ENCODE data around the gene MTMR4. TPM values are rescaled to one million over a fixed set of nuclear protein-coding genes. Genes with fewer than 3 reads are reported as not detected.

Gene MTMR4
- total RNA-seq, 1 donor from 2014 or later = 30.2 TPM

- Mint-ChIP-seq H3K27me3 (ENCODE audit: low read depth) (peaks cover 19% of the 10 kb centered on the region), H3K4me1 (ENCODE audit: low read depth) (no peaks in the 10 kb centered on the region), H3K36me3 (ENCODE audit: low read depth) (peaks cover 1% of the 10 kb centered on the region), H3K4me3 (ENCODE audit: unreplicated experiment) (no peak overlapping the region), H3K9me3 (ENCODE audit: low read depth) (no peaks in the 10 kb centered on the region), H3K27ac (ENCODE audit: unreplicated experiment) (no peak overlapping the region)
- TF ChIP-seq CTCF (IDR thresholded peaks at IDR 0.05) = no peak
- no peak for DNase-seq (ENCODE audit: low spot score)
These were observed 45.5 kb downstream of the MTMR4 start for GRCh38 chr17:58468944-58469343.

DNA sequence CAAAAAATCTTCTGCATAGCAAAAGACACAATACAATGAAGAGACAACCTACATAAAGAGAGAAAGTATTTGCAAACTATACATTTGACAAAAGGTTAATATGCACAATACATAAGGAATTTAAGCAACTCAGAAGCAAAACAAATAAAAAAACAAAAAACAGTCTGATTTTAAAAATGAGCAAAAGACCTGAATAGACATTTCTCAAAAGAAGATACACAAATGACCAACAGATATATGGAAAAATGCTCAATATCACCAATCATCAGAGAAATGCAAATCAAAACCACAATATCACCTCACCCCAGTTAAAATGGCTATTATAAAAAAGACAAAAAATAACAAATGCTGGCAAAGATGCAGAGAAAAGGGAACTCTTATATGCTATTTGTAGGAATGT lies 58.9 kb downstream of the MTMR4 start:
- H3K4me1 Mint-ChIP-seq (ENCODE audit: low read depth) = no peaks in the 10 kb centered on the region
- H3K27ac Mint-ChIP-seq (ENCODE audit: unreplicated experiment) = no peak overlapping the region
- no peak for DNase-seq (ENCODE audit: low spot score)
- no peak for TF ChIP-seq CTCF (IDR thresholded peaks at IDR 0.05)
- H3K9me3 Mint-ChIP-seq (ENCODE audit: low read depth) = peaks cover 6% of the 10 kb centered on the region
- H3K36me3 Mint-ChIP-seq (ENCODE audit: low read depth) = peaks cover 4% of the 10 kb centered on the region
- no peaks in the 10 kb centered on the region for H3K27me3 Mint-ChIP-seq (ENCODE audit: low read depth)
- H3K4me3 Mint-ChIP-seq (ENCODE audit: unreplicated experiment) = no peak overlapping the region

GRCh38 chr17:58452738-58453137 lies 61.7 kb downstream of the MTMR4 start:
- no peak for TF ChIP-seq CTCF (IDR thresholded peaks at IDR 0.05)

GRCh38 chr17:58447039-58447975 lies 67.1 kb downstream of the MTMR4 start:
- H3K9me3 Mint-ChIP-seq (ENCODE audit: low read depth) = peaks cover 8% of the 10 kb centered on the region
- no peaks in the 10 kb centered on the region for H3K4me1 Mint-ChIP-seq (ENCODE audit: low read depth)
- H3K27me3 Mint-ChIP-seq (ENCODE audit: low read depth) = peaks cover 19% of the 10 kb centered on the region
- DNase-seq (ENCODE audit: low spot score) = no peak
- no peak overlapping the region for H3K4me3 Mint-ChIP-seq (ENCODE audit: unreplicated experiment)
- peak; percentile 83 for TF ChIP-seq CTCF (IDR thresholded peaks at IDR 0.05)
- no peak overlapping the region for H3K27ac Mint-ChIP-seq (ENCODE audit: unreplicated experiment)
- H3K36me3 Mint-ChIP-seq (ENCODE audit: low read depth) = no peaks in the 10 kb centered on the region

More at GRCh38 chr17:58452738-58453137, 61.7 kb downstream of the MTMR4 start:
- no peak overlapping the region for H3K27ac Mint-ChIP-seq (ENCODE audit: unreplicated experiment)
- H3K36me3 Mint-ChIP-seq (ENCODE audit: low read depth) = peaks cover 4% of the 10 kb centered on the region
- peaks cover 10% of the 10 kb centered on the region for H3K9me3 Mint-ChIP-seq (ENCODE audit: low read depth)
- DNase-seq (ENCODE audit: low spot score) = no peak
- no peak overlapping the region for H3K4me3 Mint-ChIP-seq (ENCODE audit: unreplicated experiment)
- no peaks in the 10 kb centered on the region for H3K27me3 Mint-ChIP-seq (ENCODE audit: low read depth)
- H3K4me1 Mint-ChIP-seq (ENCODE audit: low read depth) = no peaks in the 10 kb centered on the region

- Mint-ChIP-seq H3K27ac (ENCODE audit: unreplicated experiment) (no peak overlapping the region), H3K4me3 (ENCODE audit: unreplicated experiment) (no peak overlapping the region), H3K36me3 (ENCODE audit: low read depth) (no peaks in the 10 kb centered on the region), H3K27me3 (ENCODE audit: low read depth) (peaks cover 19% of the 10 kb centered on the region), H3K9me3 (ENCODE audit: low read depth) (peaks cover 8% of the 10 kb centered on the region), H3K4me1 (ENCODE audit: low read depth) (no peaks in the 10 kb centered on the region)
- no peak for TF ChIP-seq CTCF (IDR thresholded peaks at IDR 0.05)
- DNase-seq (ENCODE audit: low spot score) = no peak
These were observed 68.4 kb downstream of the MTMR4 start for GRCh38 chr17:58446086-58446485.

Other genes starting within 250 kb of the MTMR4 start
- not detected in 3 replicates for gene MPO, start 233.7 kb downstream of the MTMR4 start, total RNA-seq
- 1.3 to 2.0 TPM in 2 of 3 replicates, not detected in the other for gene TSPOAP1, start 185.8 kb downstream of the MTMR4 start, total RNA-seq
- gene SUPT4H1, start 162.4 kb downstream of the MTMR4 start, total RNA-seq = 57.4 to 71.8 TPM (median 62.9 TPM) in 3 replicates
- gene RNF43, start 97.1 kb downstream of the MTMR4 start, total RNA-seq = 0.10 to 0.46 TPM (median 0.15 TPM) in 3 replicates
- gene HSF5, start 26.2 kb downstream of the MTMR4 start, total RNA-seq = 0.08 to 0.10 TPM in 2 of 3 replicates, not detected in the other
- 0.05 to 0.08 TPM in 2 of 3 replicates, not detected in the other for gene TEX14, start 177.4 kb upstream of the MTMR4 start, total RNA-seq
- 17.2 to 25.4 TPM (median 22.3 TPM) in 3 replicates for gene RAD51C, start 178.0 kb upstream of the MTMR4 start, total RNA-seq
- gene PPM1E, start 241.2 kb upstream of the MTMR4 start, total RNA-seq = 0.70 to 2.2 TPM (median 2.2 TPM) in 3 replicates

Data from chondrocyte (in vitro differentiated cells).